CD4-positive, alpha-beta T cell (primary cell): ENCODE results near the gene MED17. TPM values are rescaled to one million over a fixed set of nuclear protein-coding genes. Genes with fewer than 3 reads are reported as not detected.

Source experiments
- ATAC-seq: fragments of 200-7000 bp; cut with Tn5 transposase; one replicate; pipeline ENCODE4 v1.10.0; 2022; ENCODE audit warnings: mild to moderate bottlenecking; ENCODE audit not compliant: poor library complexity
- CTCF ChIA-PET: fragments of 350-600 bp; sonication (Branson Sonifier 250); formaldehyde crosslinking; loops from one replicate; lab custom pipeline; 2021; ENCODE audit warnings: antibody characterized with exemption, inconsistent platforms; lab: Charles Lee
- POLR2A ChIA-PET: fragments of 350-600 bp; sonication (Branson Sonifier 250); formaldehyde crosslinking; loops from one replicate; lab custom pipeline; 2021; ENCODE audit warnings: antibody characterized with exemption, inconsistent platforms; lab: Charles Lee
- DNase-seq, 14 experiments: peaks; one replicate each; pipeline ENCODE4 v3.0.0-alpha.2; 2013 to 2020; ENCODE audit warnings: mixed read lengths in 2 of 14
- H3K27ac ChIP-seq, 2 donors: one replicate each; pipeline versions ENCODE4 v1.5.1 to v1.7.0; 2013; ENCODE audit warnings: low read length in 2 of 2, low read depth in 1 of 2, mild to moderate bottlenecking in 1 of 2
- H3K27me3 ChIP-seq, 2 experiments: 1 replicate in 1 of 2; 2 replicates in 1 of 2; pipeline versions ENCODE4 v1.6.1 to v1.7.0; 2013; ENCODE audit warnings: low read length in 2 of 2, control low read depth in 1 of 2, mild to moderate bottlenecking in 1 of 2, moderate library complexity in 1 of 2; ENCODE audit not compliant: insufficient read depth in 2 of 2, control insufficient read depth in 1 of 2
- H3K36me3 ChIP-seq: one replicate; pipeline ENCODE4 v1.6.1; 2013; ENCODE audit warnings: low read length, control low read depth; ENCODE audit not compliant: insufficient read depth
- H3K4me1 ChIP-seq: one replicate; pipeline ENCODE4 v1.6.1; 2013; ENCODE audit warnings: low read length, control low read depth; ENCODE audit not compliant: insufficient read depth
- H3K4me3 ChIP-seq: one replicate; pipeline ENCODE4 v1.5.1; 2013; ENCODE audit warnings: mild to moderate bottlenecking, low read length, moderate library complexity
- H3K9me3 ChIP-seq, 2 experiments: 1 replicate in 1 of 2; 2 replicates in 1 of 2; pipeline versions ENCODE4 v1.6.1 to v1.7.0; 2013; ENCODE audit warnings: low read length in 2 of 2, mild to moderate bottlenecking in 2 of 2, control low read depth in 1 of 2, moderate library complexity in 1 of 2; ENCODE audit not compliant: control insufficient read depth in 1 of 2, insufficient read depth in 1 of 2
- H3K27ac Mint-ChIP-seq: one replicate; pipeline ENCODE4 v1.8.0; 2020; ENCODE audit warnings: mixed read lengths
- H3K27me3 Mint-ChIP-seq: one replicate; pipeline ENCODE4 v1.8.0; 2021; ENCODE audit warnings: mixed read lengths
- H3K36me3 Mint-ChIP-seq: one replicate; pipeline ENCODE4 v1.8.0; 2021; ENCODE audit warnings: low read depth, mixed read lengths
- H3K4me1 Mint-ChIP-seq: one replicate; pipeline ENCODE4 v1.8.0; 2021; ENCODE audit warnings: low read depth, mixed read lengths
- H3K4me3 Mint-ChIP-seq: one replicate; pipeline ENCODE4 v1.8.0; 2020; ENCODE audit warnings: mild to moderate bottlenecking, mixed read lengths
- H3K9me3 Mint-ChIP-seq: one replicate; pipeline ENCODE4 v1.8.0; 2020; ENCODE audit warnings: mixed read lengths
- CTCF ChIP-seq: fragments of 200-600 bp; IDR thresholded peaks from one replicate; pipeline ENCODE4 v1.8.0; 2022; ENCODE audit warnings: antibody characterized with exemption, mild to moderate bottlenecking
- intact Hi-C, 2 experiments: fragments of 100-400 bp; cut with DNase I in 1 of 2; cut with micrococcal nuclease in 1 of 2; formaldehyde crosslinking; loops; one replicate each; pipeline versions ENCODE4 v1.15.1 to v1.9.0; 2023 to 2025; cut with DNase I, micrococcal nuclease
- total RNA-seq, 174 experiments: library from RNA in 2 of 174; stranded (reverse) in 2 of 174; gene quantifications; one replicate each; pipeline ENCODE4 v1.2.3 and lab custom pipeline; 2021 to 2026

The MED17 gene
- total RNA-seq, 2 experiments from 2014 or later = 63.1 to 63.6 TPM

GRCh38 chr11:93861808-93862207 lies 77.7 kb downstream of the MED17 start:
- ATAC-seq (no peak), DNase-seq (no peak)
- Mint-ChIP-seq H3K27me3 (no peaks in the 10 kb centered on the region), H3K27ac (no peak overlapping the region), H3K9me3 (no peaks in the 10 kb centered on the region), H3K4me1 (no peaks in the 10 kb centered on the region), H3K36me3 (no peaks in the 10 kb centered on the region), H3K4me3 (no peak overlapping the region)
- H3K4me1 ChIP-seq = no peaks in the 10 kb centered on the region
- H3K9me3 ChIP-seq = no peaks in the 10 kb centered on the region
- no peak overlapping the region for H3K4me3 ChIP-seq
- intact Hi-C loops = no loop called here
- H3K36me3 ChIP-seq = no peaks in the 10 kb centered on the region
- CTCF ChIA-PET = no interaction called here
- POLR2A ChIA-PET = no interaction called here
- H3K27me3 ChIP-seq = no peaks in the 10 kb centered on the region
- no peak for TF ChIP-seq CTCF
- H3K27ac ChIP-seq = no peak overlapping the region

Other genes with a start within 250 kb of the MED17 start
- gene SMCO4, start 240.9 kb upstream of the MED17 start, total RNA-seq = under 1 TPM in 1 of 2 experiments, not detected in 1; 0.30 TPM
- gene CEP295, start 122.6 kb upstream of the MED17 start, total RNA-seq = 10 to 100 TPM; 11.2 to 13.1 TPM
- gene TAF1D, start 42.8 kb upstream of the MED17 start, total RNA-seq = 100 to 1,000 TPM; 161 to 173 TPM
- 1 to 10 TPM; 6.8 to 8.0 TPM for gene C11orf54, start 42.6 kb upstream of the MED17 start, total RNA-seq
- not detected for gene VSTM5, start 66.3 kb downstream of the MED17 start, total RNA-seq
- not detected for gene HEPHL1, start 237.1 kb downstream of the MED17 start, total RNA-seq